ENCODE data around the gene LCE2C.
"Not testable (repeated sequence)": the region's sequence is repeated elsewhere in the genome, so short reads cannot be mapped to it uniquely, and the experiment has no call there.

Gene LCE2C

GRCh38 chr1:152679459-152679858, 4.4 kb downstream of the LCE2C start:
- no peak overlapping the region for H2AFZ ChIP-seq
- no peaks in the 10 kb centered on the region for H3K79me2 ChIP-seq
- H3K9ac ChIP-seq, result no peak overlapping the region
- no peak overlapping the region for H3K4me3 ChIP-seq (ENCODE audit: low read depth, low read length)
- no peak overlapping the region for H3K27ac ChIP-seq
- no peak overlapping the region for H3K4me2 ChIP-seq (ENCODE audit: low read length)
- H3K36me3 ChIP-seq (ENCODE audit: control insufficient read depth, insufficient read depth, low read length), result no peaks in the 10 kb centered on the region
- TF ChIP-seq CTCF (IDR thresholded peaks at IDR 0.05), result no peak
- no peaks in the 10 kb centered on the region for H3K9me3 ChIP-seq (ENCODE audit: control insufficient read depth, low read length)
- H3K27me3 ChIP-seq (ENCODE audit: control insufficient read depth, insufficient read depth, low read length), result no peaks in the 10 kb centered on the region
- no peaks in the 10 kb centered on the region for H3K4me1 ChIP-seq

GRCh38 chr1:152681616-152682015, 6.5 kb downstream of the LCE2C start:
- H3K4me1 ChIP-seq, result no peaks in the 10 kb centered on the region
- H3K9me3 ChIP-seq (ENCODE audit: control insufficient read depth, low read length), result no peaks in the 10 kb centered on the region
- no peak overlapping the region for H2AFZ ChIP-seq
- no peak overlapping the region for H3K27ac ChIP-seq
- no peaks in the 10 kb centered on the region for H3K27me3 ChIP-seq (ENCODE audit: control insufficient read depth, insufficient read depth, low read length)
- no peak overlapping the region for H3K4me3 ChIP-seq (ENCODE audit: low read depth, low read length)
- TF ChIP-seq CTCF (IDR thresholded peaks at IDR 0.05), result no peak
- no peak overlapping the region for H3K9ac ChIP-seq
- no peak overlapping the region for H3K4me2 ChIP-seq (ENCODE audit: low read length)
- no peaks in the 10 kb centered on the region for H3K79me2 ChIP-seq
- no peaks in the 10 kb centered on the region for H3K36me3 ChIP-seq (ENCODE audit: control insufficient read depth, insufficient read depth, low read length)

- Histone ChIP-seq H3K4me1 (no peaks in the 10 kb centered on the region), H3K4me3 (ENCODE audit: low read depth, low read length) (no peak overlapping the region), H3K9ac (no peak overlapping the region), H3K27me3 (ENCODE audit: control insufficient read depth, insufficient read depth, low read length) (peaks cover 3% of the 10 kb centered on the region), H3K36me3 (ENCODE audit: control insufficient read depth, insufficient read depth, low read length) (no peaks in the 10 kb centered on the region), H3K4me2 (ENCODE audit: low read length) (no peak overlapping the region), H2AFZ (no peak overlapping the region), H3K27ac (no peak overlapping the region), H3K79me2 (no peaks in the 10 kb centered on the region), H3K9me3 (ENCODE audit: control insufficient read depth, low read length) (no peaks in the 10 kb centered on the region)
- no peak for TF ChIP-seq CTCF (IDR thresholded peaks at IDR 0.05)
Observed at GRCh38 chr1:152683846-152684245, 8.8 kb downstream of the LCE2C start.

GRCh38 chr1:152685823-152686222, 10.7 kb downstream of the LCE2C start, which contains the start of gene LCE2B:
LCE2B (plus strand) TSS chr1:152686123; CDS start chr1:152686844, 721 bp downstream.
- not testable (repeated sequence) for H3K27me3 ChIP-seq (ENCODE audit: control insufficient read depth, insufficient read depth, low read length); H3K4me2 ChIP-seq (ENCODE audit: low read length); H2AFZ ChIP-seq; H3K4me3 ChIP-seq (ENCODE audit: low read depth, low read length); H3K9ac ChIP-seq; H3K9me3 ChIP-seq (ENCODE audit: control insufficient read depth, low read length); H3K36me3 ChIP-seq (ENCODE audit: control insufficient read depth, insufficient read depth, low read length); H3K4me1 ChIP-seq; H3K27ac ChIP-seq; H3K79me2 ChIP-seq

- Histone ChIP-seq H3K27ac (no peak within 1 kb of the TSS), H3K4me3 (ENCODE audit: low read depth, low read length) (no peak within 1 kb of the TSS), H3K9ac (no peak within 1 kb of the TSS), H3K9me3 (ENCODE audit: control insufficient read depth, low read length) (no peaks in the 10 kb centered on the region), H3K4me2 (ENCODE audit: low read length) (no peak within 1 kb of the TSS), H2AFZ (no peak within 1 kb of the TSS), H3K79me2 (no peaks in the 10 kb centered on the region), H3K4me1 (no peaks in the 10 kb centered on the region), H3K27me3 (ENCODE audit: control insufficient read depth, insufficient read depth, low read length) (no peaks in the 10 kb centered on the region), H3K36me3 (ENCODE audit: control insufficient read depth, insufficient read depth, low read length) (no peaks in the 10 kb centered on the region)
- TF ChIP-seq CTCF (IDR thresholded peaks at IDR 0.05), result no peak
Observed at GRCh38 chr1:152697701-152698600, 22.9 kb downstream of the LCE2C start, which contains the start of gene LCE2A. LCE2A (plus strand) TSS chr1:152698345; CDS start chr1:152698902, 557 bp downstream.

All from parathyroid adenoma (tissue), 2 donors.